ENCODE measurements around the gene D2HGDH.

DNA sequence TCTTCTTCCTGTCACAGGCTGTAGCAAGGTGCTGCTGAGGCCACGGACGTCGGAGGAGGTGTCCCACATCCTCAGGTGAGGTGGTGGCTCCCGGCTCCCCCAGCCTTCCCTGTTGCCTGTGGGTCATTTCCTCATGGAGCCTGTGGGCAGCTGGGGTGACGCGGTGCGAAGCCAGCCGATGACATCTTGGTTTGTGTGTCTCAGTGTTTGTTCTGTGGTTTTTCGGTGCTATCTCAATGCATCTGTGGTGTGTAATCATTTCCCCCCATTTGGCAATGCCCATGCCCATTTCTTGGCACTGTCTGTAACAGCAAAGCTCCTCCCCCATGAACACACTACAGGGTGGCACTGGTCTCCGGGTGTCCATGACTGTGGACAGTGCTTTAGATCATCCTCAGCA, 6.6 kb downstream of the D2HGDH start:
- TF ChIP-seq, protein P1, sequence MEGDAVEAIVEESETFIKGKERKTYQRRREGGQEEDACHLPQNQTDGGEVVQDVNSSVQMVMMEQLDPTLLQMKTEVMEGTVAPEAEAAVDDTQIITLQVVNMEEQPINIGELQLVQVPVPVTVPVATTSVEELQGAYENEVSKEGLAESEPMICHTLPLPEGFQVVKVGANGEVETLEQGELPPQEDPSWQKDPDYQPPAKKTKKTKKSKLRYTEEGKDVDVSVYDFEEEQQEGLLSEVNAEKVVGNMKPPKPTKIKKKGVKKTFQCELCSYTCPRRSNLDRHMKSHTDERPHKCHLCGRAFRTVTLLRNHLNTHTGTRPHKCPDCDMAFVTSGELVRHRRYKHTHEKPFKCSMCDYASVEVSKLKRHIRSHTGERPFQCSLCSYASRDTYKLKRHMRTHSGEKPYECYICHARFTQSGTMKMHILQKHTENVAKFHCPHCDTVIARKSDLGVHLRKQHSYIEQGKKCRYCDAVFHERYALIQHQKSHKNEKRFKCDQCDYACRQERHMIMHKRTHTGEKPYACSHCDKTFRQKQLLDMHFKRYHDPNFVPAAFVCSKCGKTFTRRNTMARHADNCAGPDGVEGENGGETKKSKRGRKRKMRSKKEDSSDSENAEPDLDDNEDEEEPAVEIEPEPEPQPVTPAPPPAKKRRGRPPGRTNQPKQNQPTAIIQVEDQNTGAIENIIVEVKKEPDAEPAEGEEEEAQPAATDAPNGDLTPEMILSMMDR (IDR thresholded peaks at IDR 0.05; ENCODE audit: insufficient read depth, low read depth, low read length): no peak
- TF ChIP-seq EZH2 (IDR thresholded peaks at IDR 0.05; ENCODE audit: insufficient read depth, low read length): no peak
